GM19467 (cell line): Measurements from ENCODE around the gene EFNA1.
"Not testable (repeated sequence)": the region's sequence is repeated elsewhere in the genome, so short reads cannot be mapped to it uniquely, and the experiment has no call there.

ENCODE experiments used
- ATAC-seq: cut with Tn5 transposase; IDR thresholded peaks from one replicate; pipeline ENCODE4 v1.9.1; 2021; ENCODE audit warnings: mild to moderate bottlenecking, moderate library complexity; ENCODE audit not compliant: unreplicated experiment

EFNA1 gene

DNA sequence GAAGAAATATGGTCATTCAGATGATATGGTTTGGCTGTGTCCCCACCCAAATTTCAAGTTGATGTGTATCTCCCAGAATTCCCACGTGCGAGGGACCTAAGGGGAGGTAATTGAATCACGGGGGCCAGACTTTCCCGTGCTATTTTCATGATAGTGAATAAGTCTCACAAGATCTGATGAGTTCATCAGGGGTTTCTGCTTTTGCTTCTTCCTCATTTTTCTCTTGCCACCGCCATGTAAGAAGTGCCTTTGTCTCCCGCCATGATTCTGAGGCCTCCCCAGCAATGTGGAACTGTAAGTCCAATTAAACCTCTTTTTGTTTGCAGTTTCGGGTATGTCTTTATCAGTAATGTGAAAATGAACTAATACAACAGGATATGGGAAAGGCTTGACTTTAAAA lies 14.1 kb downstream of the EFNA1 start:
- ATAC-seq, result no peak

DNA sequence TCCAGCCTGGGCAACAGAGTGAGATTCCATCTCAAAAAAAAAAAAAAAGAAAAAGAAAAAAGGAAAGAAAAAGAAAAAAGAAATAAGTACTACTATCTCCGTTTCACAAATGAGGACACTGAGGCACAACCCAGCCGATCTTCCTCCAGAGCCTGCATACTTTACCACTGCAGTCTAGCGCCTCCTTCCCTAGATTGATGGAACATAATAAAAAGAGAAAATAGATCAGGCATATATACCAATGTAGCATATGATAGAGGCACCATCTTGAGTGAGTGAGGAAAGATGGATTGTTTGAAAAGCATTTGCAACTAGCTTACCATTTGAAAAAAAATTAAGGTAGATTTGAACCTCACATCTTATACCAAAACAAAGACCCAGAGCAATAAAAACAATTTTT lies 17.8 kb downstream of the EFNA1 start:
- no peak for ATAC-seq

- not testable (repeated sequence) for ATAC-seq
Measured at GRCh38 chr1:155155996-155156643, 28.4 kb downstream of the EFNA1 start.

- no peak for ATAC-seq
Measured at GRCh38 chr1:155158991-155159390, 31.3 kb downstream of the EFNA1 start.

GRCh38 chr1:155160128-155160527 lies 32.5 kb downstream of the EFNA1 start:
- no peak for ATAC-seq

DNA sequence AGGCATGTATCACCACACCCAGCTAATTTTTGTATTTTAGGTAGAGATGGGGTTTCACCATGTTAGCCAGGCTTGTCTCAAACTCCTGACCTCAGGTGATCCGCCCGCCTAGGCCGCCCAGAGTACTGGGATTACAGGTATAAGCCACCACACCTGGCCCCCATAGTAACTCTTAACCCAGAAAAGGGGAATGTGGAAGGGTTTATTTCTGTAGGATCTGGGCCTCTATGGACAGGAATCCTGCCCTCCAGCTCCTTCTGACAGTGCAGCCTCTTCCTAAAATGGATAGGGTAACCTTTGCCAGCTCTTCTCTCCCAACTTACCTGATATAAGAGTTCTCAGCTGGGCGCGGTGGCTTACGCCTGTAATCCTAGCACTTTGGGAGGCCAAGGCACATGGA lies 35.0 kb downstream of the EFNA1 start:
- not testable (repeated sequence) for ATAC-seq

DNA sequence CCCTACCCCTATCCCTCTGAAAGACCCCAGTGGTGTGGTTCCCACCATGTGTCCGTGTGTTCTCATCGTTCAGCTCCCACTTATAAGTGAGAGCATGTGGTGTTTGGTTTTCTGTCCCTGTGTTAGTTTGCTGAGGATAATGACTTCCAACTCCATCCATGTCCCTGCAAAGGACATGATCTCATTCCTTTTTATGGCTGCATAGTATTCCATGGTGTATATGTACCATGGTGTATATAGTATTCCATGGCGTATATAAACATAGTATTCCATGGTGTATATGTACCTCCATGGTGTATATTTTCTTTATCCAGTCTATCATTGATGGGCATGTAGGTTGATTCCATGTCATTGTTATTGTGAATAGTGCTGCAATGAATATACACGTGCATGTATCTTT lies 36.1 kb downstream of the EFNA1 start:
- ATAC-seq, result not testable (repeated sequence)

DNA sequence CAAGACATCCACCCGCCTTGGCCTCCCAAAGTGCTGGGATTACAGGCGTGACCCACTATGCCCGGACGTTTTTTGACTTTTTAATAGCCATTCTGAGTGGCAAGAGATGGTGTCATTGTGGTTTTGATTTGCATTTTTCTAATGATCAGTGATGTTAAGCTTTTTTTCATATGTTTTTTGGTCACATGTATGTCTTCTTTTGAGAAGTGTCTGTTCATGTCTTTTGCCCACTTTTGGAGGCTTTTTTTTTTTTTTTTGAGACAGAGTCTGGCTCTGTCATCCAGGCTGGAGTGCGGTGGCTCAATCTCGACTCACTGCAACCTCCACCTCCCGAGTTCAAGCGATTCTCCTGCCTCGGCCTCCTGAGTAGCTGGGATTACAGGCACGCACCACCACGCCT lies 36.9 kb downstream of the EFNA1 start:
- not testable (repeated sequence) for ATAC-seq

GRCh38 chr1:155166051-155166470 lies 38.4 kb downstream of the EFNA1 start:
- no peak for ATAC-seq

GRCh38 chr1:155166471-155167165 lies 38.9 kb downstream of the EFNA1 start:
- no peak for ATAC-seq

- peak; percentile 39 for ATAC-seq
Measured at GRCh38 chr1:155167166-155168104, 39.8 kb downstream of the EFNA1 start.

DNA sequence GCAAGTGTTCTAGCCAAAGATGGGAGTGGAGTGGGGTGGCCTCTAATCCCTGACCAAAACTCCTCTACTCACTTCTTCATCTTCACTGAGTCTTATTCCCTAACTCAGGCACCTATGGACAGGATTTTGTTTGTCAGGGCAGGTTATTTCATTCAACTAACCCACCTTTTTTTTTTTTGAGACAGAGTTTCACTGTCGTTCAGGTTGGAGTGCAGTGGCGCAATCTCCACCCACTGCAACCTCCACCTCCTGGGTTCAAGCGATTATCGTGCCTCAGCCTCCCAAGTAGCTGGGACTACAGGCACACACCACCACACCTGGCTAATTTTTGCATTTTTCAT lies 40.4 kb downstream of the EFNA1 start:
- not testable (repeated sequence) for ATAC-seq

GRCh38 chr1:155168456-155169210 lies 41.0 kb downstream of the EFNA1 start:
- ATAC-seq, result no peak

DNA sequence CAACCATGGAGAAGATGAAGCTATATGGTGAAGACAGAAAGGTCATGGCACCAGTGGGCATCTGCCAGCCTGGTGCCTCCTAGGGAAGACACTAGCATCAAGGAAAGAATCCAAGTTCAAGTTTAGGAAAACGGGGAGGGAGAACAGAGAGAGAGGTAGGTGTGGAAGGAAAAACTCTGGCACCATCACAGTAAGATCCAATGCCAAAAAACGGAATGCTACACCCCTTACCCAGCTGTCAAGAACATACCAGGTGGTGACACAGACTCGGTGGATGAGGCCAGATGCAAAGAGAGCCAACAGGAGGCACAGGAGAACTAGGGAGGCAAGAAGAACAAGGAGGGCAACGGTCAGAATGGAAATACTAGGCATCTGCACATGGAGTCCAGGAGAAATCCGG lies 41.9 kb downstream of the EFNA1 start:
- no peak for ATAC-seq

- no peak for ATAC-seq
Measured at GRCh38 chr1:155170101-155170785, 42.6 kb downstream of the EFNA1 start.

- ATAC-seq, result no peak
Measured at GRCh38 chr1:155170806-155171205, 43.1 kb downstream of the EFNA1 start.

DNA sequence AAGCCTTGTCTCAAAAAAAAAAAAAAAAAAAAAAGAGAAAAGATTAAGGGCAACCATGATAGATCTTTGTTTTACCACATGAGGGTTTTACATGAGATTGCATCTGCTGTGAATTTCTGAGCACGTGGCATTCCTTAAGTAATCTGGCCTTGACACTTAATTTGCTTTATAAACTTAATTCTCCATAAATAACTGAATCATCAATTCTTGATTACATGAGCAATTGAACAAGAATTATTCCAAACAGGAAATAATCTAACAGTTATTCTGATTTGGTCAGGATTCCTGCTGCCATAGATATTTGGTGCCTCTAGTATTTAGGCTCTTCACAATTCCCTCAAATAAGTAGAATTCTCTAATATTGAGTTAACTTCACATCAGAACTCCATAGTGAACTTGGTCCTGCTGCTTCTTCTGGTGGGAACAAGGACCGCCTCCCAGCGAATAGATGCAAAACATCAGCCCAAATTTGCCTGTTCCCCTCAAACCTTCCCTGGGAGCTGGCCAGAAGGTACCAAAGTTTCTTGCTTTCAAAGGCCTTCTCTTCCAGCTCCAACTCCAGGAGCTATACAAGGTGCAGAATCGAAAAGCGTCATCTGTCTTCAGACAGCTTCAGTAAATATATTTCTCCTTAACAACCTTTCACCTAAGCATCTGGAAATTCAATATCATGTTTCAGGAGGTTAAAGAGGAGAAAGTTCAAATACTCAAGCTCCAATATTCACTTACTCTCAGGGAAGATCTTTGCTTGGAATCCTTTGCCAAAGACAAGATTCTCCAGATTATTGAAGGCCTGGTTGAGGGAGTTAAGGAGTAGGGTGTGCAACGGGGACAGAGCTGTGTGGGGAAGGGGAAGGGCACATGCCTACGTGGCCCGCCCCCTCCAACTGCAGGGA lies 44.4 kb downstream of the EFNA1 start:
- ATAC-seq, result no peak

GRCh38 chr1:155172732-155173477 lies 45.2 kb downstream of the EFNA1 start, which contains the start of gene KRTCAP2:
KRTCAP2 (minus strand) TSS chr1:155173304; CDS start chr1:155173224, 80 bp downstream.
- peak; percentile 69 for ATAC-seq
